Upper lobe of left lung (tissue), 6 donors: ENCODE results near the gene KIF18B. TPM values are rescaled to one million over a fixed set of nuclear protein-coding genes. Genes with fewer than 3 reads are reported as not detected.

Experiments
- ATAC-seq, 2 donors: fragments of 200-7000 bp; cut with Tn5 transposase; one replicate each; pipeline ENCODE4 v1.9.1; 2022; ENCODE audit warnings: mild to moderate bottlenecking in 2 of 2, moderate library complexity in 2 of 2; ENCODE audit not compliant: low FRiP score in 2 of 2
- DNase-seq, 2 donors: peaks; one replicate each; pipeline ENCODE4 v3.0.0-alpha.2; 2019 to 2020
- H3K27ac ChIP-seq, 4 donors: fragments of 200-600 bp; sonication (generic); one replicate each; pipeline ENCODE4 v1.5.1; 2016 to 2019
- H3K27me3 ChIP-seq, 4 donors: fragments of 200-600 bp; sonication (generic); one replicate each; pipeline ENCODE4 v1.5.1; 2017 to 2019
- H3K36me3 ChIP-seq, 4 donors: fragments of 200-600 bp; sonication (generic); one replicate each; pipeline ENCODE4 v1.5.1; 2016 to 2019
- H3K4me1 ChIP-seq, 4 donors: fragments of 200-600 bp; sonication (generic); one replicate each; pipeline ENCODE4 v1.5.1; 2018 to 2019
- H3K4me3 ChIP-seq, 4 donors: fragments of 200-600 bp; sonication (generic); one replicate each; pipeline ENCODE4 v1.5.1; 2017 to 2019; ENCODE audit warnings: mild to moderate bottlenecking in 2 of 4, moderate library complexity in 1 of 4
- H3K9me3 ChIP-seq, 4 donors: fragments of 200-600 bp; sonication (generic); one replicate each; pipeline ENCODE4 v1.5.1; 2018 to 2019
- CTCF ChIP-seq, 6 experiments: fragments of 450-650 bp in 4 of 6; fragments of 200-600 bp in 2 of 6; sonication (generic) in 2 of 6; IDR thresholded peaks; one replicate each; pipeline ENCODE4 v1.5.1; 2016 to 2019; ENCODE audit warnings: antibody characterized with exemption in 6 of 6
- EP300 ChIP-seq, 4 donors: sonication (generic); formaldehyde crosslinking; IDR thresholded peaks; one replicate each; pipeline ENCODE4 v1.5.1; 2017; ENCODE audit warnings: antibody characterized with exemption in 4 of 4, control low read depth in 2 of 4
- POLR2A ChIP-seq, 4 donors: fragments of 450-650 bp; IDR thresholded peaks; one replicate each; pipeline ENCODE4 v1.5.1; 2016 to 2017; ENCODE audit warnings: antibody characterized with exemption in 4 of 4, mild to moderate bottlenecking in 2 of 4
- POLR2AphosphoS5 ChIP-seq, 2 donors: sonication (generic); formaldehyde crosslinking; IDR thresholded peaks; one replicate each; pipeline ENCODE4 v1.5.1; 2017; ENCODE audit warnings: antibody characterized with exemption in 2 of 2
- WGBS, 2 donors: methylation state at CpG; one replicate each; pipeline ENCODE4 v1.1.5; 2017 to 2018; 5-methylcytosine and 5-hydroxymethylcytosine counted together
- total RNA-seq, 6 donors: library from RNA; depleted of rRNA in 4 of 6; stranded (reverse); fragments of >200 nt in 4 of 6; gene quantifications; one replicate each; pipeline versions ENCODE4 v1.1.0 to v1.2.1, GENCODE V29; 2016 to 2021
- donor health status: DM: no; HTN: no; CAD: no; lungs with moderate emphysema.
- donor health status: DM: no; HTN: yes; CAD: no; lungs with severe emphysema.

Gene KIF18B
- total RNA-seq, 6 donors from 2014 or later, result 0.49 to 2.9 (median 1.3) TPM

- no peak for DNase-seq
- WGBS, 2 donors, result 87 to 91% methylated on average over 17 of the region's 17 CpGs
- TF ChIP-seq POLR2A (IDR thresholded peaks at IDR 0.05) (no peak), EP300 (IDR thresholded peaks at IDR 0.05) (no peak), POLR2AphosphoS5 (IDR thresholded peaks at IDR 0.05) (no peak), CTCF (IDR thresholded peaks at IDR 0.05) (no peak)
- H3K36me3 ChIP-seq, result no peaks in the 10 kb centered on the region
- peaks cover 0 to 8% (median 4%) of the 10 kb centered on the region in 4 donors for H3K4me1 ChIP-seq
- no peak overlapping the region for H3K27ac ChIP-seq
- no peaks in the 10 kb centered on the region for H3K9me3 ChIP-seq
- no peak for ATAC-seq
- H3K4me3 ChIP-seq, result no peak overlapping the region
- peaks cover 0 to 11% (median 6%) of the 10 kb centered on the region in 4 donors for H3K27me3 ChIP-seq
Observed at GRCh38 chr17:44989552-44990138, 42.1 kb upstream of the KIF18B start.

GRCh38 chr17:44988044-44988942 is 40.7 kb upstream of the KIF18B start:
- WGBS, 2 donors, result 45 to 52% methylated on average over 29 to 34 of the region's 34 CpGs
- peaks cover 0 to 11% (median 6%) of the 10 kb centered on the region in 4 donors for H3K27me3 ChIP-seq
- H3K4me1 ChIP-seq, result peaks cover 0 to 8% (median 4%) of the 10 kb centered on the region in 4 donors
- peak in 1 of 2 donors; percentile 6 for ATAC-seq
- no peak overlapping the region for H3K4me3 ChIP-seq
- no peaks in the 10 kb centered on the region for H3K9me3 ChIP-seq
- H3K27ac ChIP-seq, result no peak overlapping the region
- no peak for DNase-seq
- H3K36me3 ChIP-seq, result no peaks in the 10 kb centered on the region
- TF ChIP-seq POLR2A (IDR thresholded peaks at IDR 0.05), result no peak
- TF ChIP-seq POLR2AphosphoS5 (IDR thresholded peaks at IDR 0.05), result no peak
- no peak for TF ChIP-seq CTCF (IDR thresholded peaks at IDR 0.05)
- TF ChIP-seq EP300 (IDR thresholded peaks at IDR 0.05), result no peak

- DNase-seq (no peak), ATAC-seq (no peak)
- no peaks in the 10 kb centered on the region for H3K9me3 ChIP-seq
- H3K4me3 ChIP-seq, result no peak overlapping the region
- H3K36me3 ChIP-seq, result no peaks in the 10 kb centered on the region
- 80 to 90% methylated on average over 2 to 4 of the region's 4 CpGs for WGBS, 2 donors
- TF ChIP-seq CTCF (IDR thresholded peaks at IDR 0.05) (no peak), POLR2AphosphoS5 (IDR thresholded peaks at IDR 0.05) (no peak), EP300 (IDR thresholded peaks at IDR 0.05) (no peak), POLR2A (IDR thresholded peaks at IDR 0.05) (no peak)
- peaks cover 0 to 11% (median 5%) of the 10 kb centered on the region in 4 donors for H3K27me3 ChIP-seq
- H3K4me1 ChIP-seq, result peaks cover 5 to 22% (median 8%) of the 10 kb centered on the region in 4 donors
- H3K27ac ChIP-seq, result no peak overlapping the region
Observed at GRCh38 chr17:44983563-44983962, 36.0 kb upstream of the KIF18B start.

- TF ChIP-seq POLR2A (IDR thresholded peaks at IDR 0.05) (no peak), POLR2AphosphoS5 (IDR thresholded peaks at IDR 0.05) (no peak), EP300 (IDR thresholded peaks at IDR 0.05) (no peak), CTCF (IDR thresholded peaks at IDR 0.05) (no peak)
- Histone ChIP-seq H3K27ac (no peak overlapping the region), H3K4me1 (peaks cover under 1 to 16% (median 6%) of the 10 kb centered on the region in 4 donors), H3K4me3 (no peak overlapping the region), H3K36me3 (no peaks in the 10 kb centered on the region), H3K27me3 (no peaks in the 10 kb centered on the region), H3K9me3 (no peaks in the 10 kb centered on the region)
- DNase-seq, result no peak
- WGBS, 2 donors, result 94 to 96% methylated on average over 3 of the region's 3 CpGs
- ATAC-seq, result no peak
Observed at GRCh38 chr17:44982113-44982702, 34.6 kb upstream of the KIF18B start.
